Measurements from ENCODE around the gene TBC1D16.

TBC1D16 gene

GRCh38 chr17:79987187-79987934 lies 48.3 kb downstream of the TBC1D16 start:
- no peak for DNase-seq

- DNase-seq, result no peak
These were observed 49.1 kb downstream of the TBC1D16 start for GRCh38 chr17:79986411-79987186.

- no peak for DNase-seq
These were observed 49.7 kb downstream of the TBC1D16 start for GRCh38 chr17:79985943-79986391.

GRCh38 chr17:79985361-79985942 lies 50.2 kb downstream of the TBC1D16 start:
- no peak for DNase-seq

- DNase-seq, result no peak
These were observed 50.8 kb downstream of the TBC1D16 start for GRCh38 chr17:79984877-79985276.

- no peak for DNase-seq
These were observed 51.4 kb downstream of the TBC1D16 start for GRCh38 chr17:79984045-79984840.

GRCh38 chr17:79983456-79983855 lies 52.2 kb downstream of the TBC1D16 start:
- peak in 1 of 4 experiments; percentile 38 for DNase-seq

- DNase-seq, result no peak
These were observed 52.7 kb downstream of the TBC1D16 start for GRCh38 chr17:79982986-79983385.

- no peak for DNase-seq
These were observed 54.0 kb downstream of the TBC1D16 start for GRCh38 chr17:79981661-79982101.

- DNase-seq, result no peak
These were observed 54.6 kb downstream of the TBC1D16 start for GRCh38 chr17:79981090-79981489.

GRCh38 chr17:79980246-79981043 lies 55.2 kb downstream of the TBC1D16 start:
- no peak for DNase-seq

- DNase-seq, result no peak
These were observed 55.9 kb downstream of the TBC1D16 start for GRCh38 chr17:79979816-79980215.

GRCh38 chr17:79979221-79979741 lies 56.4 kb downstream of the TBC1D16 start:
- no peak for DNase-seq

GRCh38 chr17:79978548-79978855 lies 57.2 kb downstream of the TBC1D16 start:
- no peak for DNase-seq

- no peak for DNase-seq
These were observed 57.7 kb downstream of the TBC1D16 start for GRCh38 chr17:79977708-79978547.

GRCh38 chr17:79977161-79977631 lies 58.5 kb downstream of the TBC1D16 start:
- DNase-seq, result no peak

GRCh38 chr17:79976451-79976850 lies 59.2 kb downstream of the TBC1D16 start:
- no peak for DNase-seq

- DNase-seq, result no peak
These were observed 60.1 kb downstream of the TBC1D16 start for GRCh38 chr17:79975498-79976134.

- peak in 1 of 4 experiments; percentile 20 for DNase-seq
These were observed 60.8 kb downstream of the TBC1D16 start for GRCh38 chr17:79974566-79975497.
